ENCODE measurements around the gene FRAS1.
A peak's percentile ranks its signal among the peaks of the same experiment; 100 is the strongest.

Gene FRAS1

GRCh38 chr4:78056265-78057129, 626 bp upstream of the FRAS1 start:
- peak; percentile 34 for DNase-seq (ENCODE audit: insufficient read length, low spot score)
- TF ChIP-seq POU2F2 (IDR thresholded peaks at IDR 0.05; ENCODE audit: low read depth, low read length) (no peak), SPI1 (IDR thresholded peaks at IDR 0.05; ENCODE audit: low read depth, low read length) (peak; percentile 27), TAF1 (IDR thresholded peaks at IDR 0.05; ENCODE audit: low read depth, low read length) (no peak), PAX5 (IDR thresholded peaks at IDR 0.05; ENCODE audit: insufficient read depth, low read length, severe bottlenecking) (peak; percentile 28)
- FAIRE-seq, result peak; percentile 84

- DNase-seq (ENCODE audit: insufficient read length, low spot score) (no peak), FAIRE-seq (peak; percentile 9)
- TF ChIP-seq POLR2A (IDR thresholded peaks at IDR 0.05; ENCODE audit: low read depth, low read length), result no peak
- TF ChIP-seq SPI1 (IDR thresholded peaks at IDR 0.05; ENCODE audit: low read depth, low read length), result no peak
- TF ChIP-seq TAF1 (IDR thresholded peaks at IDR 0.05; ENCODE audit: low read depth, low read length), result no peak
- no peak for TF ChIP-seq POLR2AphosphoS5 (IDR thresholded peaks at IDR 0.05; ENCODE audit: low read depth, low read length)
- no peak for TF ChIP-seq PAX5 (IDR thresholded peaks at IDR 0.05; ENCODE audit: insufficient read depth, low read length, severe bottlenecking)
- TF ChIP-seq POU2F2 (IDR thresholded peaks at IDR 0.05; ENCODE audit: low read depth, low read length), result no peak
These were observed 752 bp downstream of the FRAS1 start for GRCh38 chr4:78057600-78058550.

DNA sequence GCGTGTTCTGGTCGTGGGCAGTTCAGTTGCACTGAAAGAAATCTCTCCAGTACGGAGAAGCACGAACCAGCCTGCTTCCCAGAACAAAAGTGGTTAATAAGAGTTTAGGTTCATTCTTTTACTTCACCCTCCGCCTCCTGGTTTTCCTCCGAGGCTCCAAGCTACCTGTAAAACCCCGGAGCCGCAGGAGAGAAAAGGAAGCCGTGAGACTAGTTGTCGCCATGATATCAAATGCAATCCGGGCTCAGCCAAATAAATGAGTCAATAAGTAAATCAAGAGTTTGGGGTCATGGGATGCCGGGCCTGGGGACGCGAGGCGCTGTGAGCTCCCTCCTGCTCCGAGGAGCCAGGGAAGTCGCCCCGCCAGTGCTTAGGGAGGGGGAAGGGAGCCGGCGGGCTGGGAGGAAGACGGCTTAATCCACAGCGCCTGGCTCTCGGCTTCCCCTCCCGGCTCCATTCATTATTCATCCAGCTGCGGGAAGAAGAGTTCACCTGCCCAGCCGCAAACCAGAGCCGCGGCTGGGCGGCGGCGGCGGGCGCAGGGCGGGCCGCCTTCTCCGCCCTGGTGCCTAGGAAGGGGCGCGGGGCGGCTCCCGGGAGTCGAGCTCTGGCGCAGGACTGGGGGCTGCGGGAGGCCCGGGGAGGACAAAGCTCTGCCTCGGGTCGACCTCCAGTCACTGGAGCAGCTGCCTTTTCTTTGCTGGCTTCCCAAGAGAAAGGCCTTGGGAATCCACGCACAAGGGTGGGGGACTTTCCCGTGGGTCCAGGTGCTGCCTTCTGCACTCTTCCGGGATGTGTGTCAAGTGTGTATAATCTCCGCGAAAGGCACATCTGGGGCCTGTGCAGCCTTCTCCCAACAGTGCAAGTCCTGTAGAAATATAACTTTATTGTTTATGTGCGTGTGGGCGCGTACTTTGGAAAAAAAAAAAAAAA, 1.7 kb downstream of the FRAS1 start:
- TF ChIP-seq POLR2A (IDR thresholded peaks at IDR 0.05; ENCODE audit: low read depth, low read length), result no peak
- no peak for DNase-seq (ENCODE audit: insufficient read length, low spot score)

GRCh38 chr4:78059524-78059889, 2.4 kb downstream of the FRAS1 start:
- no peak for FAIRE-seq
- peak; percentile 31 for DNase-seq (ENCODE audit: insufficient read length, low spot score)
- no peak for TF ChIP-seq POLR2AphosphoS5 (IDR thresholded peaks at IDR 0.05; ENCODE audit: low read depth, low read length)
- no peak for TF ChIP-seq POU2F2 (IDR thresholded peaks at IDR 0.05; ENCODE audit: low read depth, low read length)
- TF ChIP-seq POLR2A (IDR thresholded peaks at IDR 0.05; ENCODE audit: low read depth, low read length), result no peak

More for the DNA sequence above, 1.7 kb downstream of the FRAS1 start:
- FAIRE-seq, result peak; percentile 26

GRCh38 chr4:78059938-78060337, 2.8 kb downstream of the FRAS1 start:
- no peak for DNase-seq (ENCODE audit: insufficient read length, low spot score)
- TF ChIP-seq POU2F2 (IDR thresholded peaks at IDR 0.05; ENCODE audit: low read depth, low read length) (no peak), PAX5 (IDR thresholded peaks at IDR 0.05; ENCODE audit: insufficient read depth, low read length, severe bottlenecking) (no peak), TAF1 (IDR thresholded peaks at IDR 0.05; ENCODE audit: low read depth, low read length) (no peak), SPI1 (IDR thresholded peaks at IDR 0.05; ENCODE audit: low read depth, low read length) (no peak)
- FAIRE-seq, result no peak

DNA sequence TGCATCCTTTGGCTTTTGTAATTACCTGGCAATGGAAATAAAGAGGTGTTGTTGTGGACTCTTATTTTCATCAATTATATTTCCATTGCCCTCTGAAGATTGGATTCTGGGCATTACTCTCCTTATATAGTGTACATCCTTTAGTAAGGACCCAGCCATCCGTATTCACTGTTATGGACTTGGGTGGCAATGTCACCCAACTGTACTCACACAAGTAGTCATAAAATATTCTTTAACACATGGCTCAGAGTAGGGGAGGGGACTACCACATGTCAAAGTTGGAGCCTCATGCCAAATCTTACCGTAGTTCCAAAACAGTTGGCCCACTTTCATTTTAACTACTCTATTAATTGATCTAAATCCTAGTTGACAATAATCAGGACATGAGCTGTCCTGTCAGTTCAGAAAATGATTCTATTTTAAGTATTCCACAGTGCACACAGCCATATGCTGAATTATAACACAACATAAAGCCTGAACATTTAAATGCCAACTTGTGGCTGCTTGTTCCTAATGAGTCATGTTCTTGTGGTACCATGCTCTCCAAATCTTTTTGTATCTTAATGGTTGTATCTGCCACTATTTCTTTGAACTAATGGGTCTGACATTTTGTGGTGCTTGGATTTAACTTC, 4.9 kb downstream of the FRAS1 start:
- no peak for FAIRE-seq
- TF ChIP-seq SPI1 (IDR thresholded peaks at IDR 0.05; ENCODE audit: low read depth, low read length), result no peak
- no peak for TF ChIP-seq POLR2A (IDR thresholded peaks at IDR 0.05; ENCODE audit: low read depth, low read length)
- TF ChIP-seq POU2F2 (IDR thresholded peaks at IDR 0.05; ENCODE audit: low read depth, low read length), result no peak
- no peak for TF ChIP-seq POLR2AphosphoS5 (IDR thresholded peaks at IDR 0.05; ENCODE audit: low read depth, low read length)
- no peak for TF ChIP-seq PAX5 (IDR thresholded peaks at IDR 0.05; ENCODE audit: insufficient read depth, low read length, severe bottlenecking)
- no peak for TF ChIP-seq TAF1 (IDR thresholded peaks at IDR 0.05; ENCODE audit: low read depth, low read length)
- DNase-seq (ENCODE audit: insufficient read length, low spot score), result no peak

- FAIRE-seq (no peak), DNase-seq (ENCODE audit: insufficient read length, low spot score) (no peak)
- TF ChIP-seq POLR2AphosphoS5 (IDR thresholded peaks at IDR 0.05; ENCODE audit: low read depth, low read length) (no peak), POU2F2 (IDR thresholded peaks at IDR 0.05; ENCODE audit: low read depth, low read length) (no peak), TAF1 (IDR thresholded peaks at IDR 0.05; ENCODE audit: low read depth, low read length) (no peak), POLR2A (IDR thresholded peaks at IDR 0.05; ENCODE audit: low read depth, low read length) (no peak), PAX5 (IDR thresholded peaks at IDR 0.05; ENCODE audit: insufficient read depth, low read length, severe bottlenecking) (no peak), SPI1 (IDR thresholded peaks at IDR 0.05; ENCODE audit: low read depth, low read length) (no peak)
These were observed 8.5 kb downstream of the FRAS1 start for GRCh38 chr4:78065508-78066192.

- FAIRE-seq, result no peak
- TF ChIP-seq POLR2AphosphoS5 (IDR thresholded peaks at IDR 0.05; ENCODE audit: low read depth, low read length) (no peak), PAX5 (IDR thresholded peaks at IDR 0.05; ENCODE audit: insufficient read depth, low read length, severe bottlenecking) (no peak), POLR2A (IDR thresholded peaks at IDR 0.05; ENCODE audit: low read depth, low read length) (no peak), POU2F2 (IDR thresholded peaks at IDR 0.05; ENCODE audit: low read depth, low read length) (no peak), TAF1 (IDR thresholded peaks at IDR 0.05; ENCODE audit: low read depth, low read length) (no peak), SPI1 (IDR thresholded peaks at IDR 0.05; ENCODE audit: low read depth, low read length) (no peak)
- DNase-seq (ENCODE audit: insufficient read length, low spot score), result no peak
These were observed 11.4 kb downstream of the FRAS1 start for GRCh38 chr4:78068481-78068880.

Data from GM12891 (cell line).